HG02840 (cell line): ENCODE measurements around the gene FMO5.

Source experiments
- ATAC-seq: cut with Tn5 transposase; IDR thresholded peaks from one replicate; pipeline ENCODE4 v1.9.1; 2021; ENCODE audit warnings: mild to moderate bottlenecking, moderate library complexity, moderate number of reproducible peaks; ENCODE audit not compliant: unreplicated experiment, low FRiP score

FMO5 gene

DNA sequence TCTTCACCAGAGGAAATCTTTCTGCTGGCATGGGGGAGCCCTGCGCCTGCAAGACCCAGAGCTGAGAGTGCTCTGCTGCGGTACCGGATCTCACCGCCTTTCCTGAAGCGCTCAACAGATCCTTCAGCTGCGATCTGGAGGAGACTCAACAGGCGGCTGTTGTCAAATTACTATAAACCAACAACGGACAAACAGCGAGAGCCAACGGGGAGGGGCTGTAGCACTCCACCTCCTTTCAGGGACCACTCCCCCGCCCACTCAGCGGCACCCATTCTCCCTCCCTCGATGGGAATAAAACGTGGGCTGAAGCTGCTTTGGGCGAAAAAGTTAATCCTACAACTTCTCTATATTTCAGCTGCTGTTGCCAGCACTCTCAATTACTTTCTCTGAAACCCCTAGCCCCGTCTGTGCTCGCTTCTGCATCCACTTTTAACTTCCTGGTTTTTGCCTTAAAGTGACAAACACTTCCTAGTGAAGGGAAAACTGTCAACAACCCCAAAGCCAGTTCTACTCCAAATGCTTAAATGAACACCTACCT is at the start of gene FMO5:
FMO5 (minus strand) TSS at position 147 of the 538 bp plus-strand sequence. CDS start 310 bp downstream, outside the sequence.
- no peak for ATAC-seq

DNA sequence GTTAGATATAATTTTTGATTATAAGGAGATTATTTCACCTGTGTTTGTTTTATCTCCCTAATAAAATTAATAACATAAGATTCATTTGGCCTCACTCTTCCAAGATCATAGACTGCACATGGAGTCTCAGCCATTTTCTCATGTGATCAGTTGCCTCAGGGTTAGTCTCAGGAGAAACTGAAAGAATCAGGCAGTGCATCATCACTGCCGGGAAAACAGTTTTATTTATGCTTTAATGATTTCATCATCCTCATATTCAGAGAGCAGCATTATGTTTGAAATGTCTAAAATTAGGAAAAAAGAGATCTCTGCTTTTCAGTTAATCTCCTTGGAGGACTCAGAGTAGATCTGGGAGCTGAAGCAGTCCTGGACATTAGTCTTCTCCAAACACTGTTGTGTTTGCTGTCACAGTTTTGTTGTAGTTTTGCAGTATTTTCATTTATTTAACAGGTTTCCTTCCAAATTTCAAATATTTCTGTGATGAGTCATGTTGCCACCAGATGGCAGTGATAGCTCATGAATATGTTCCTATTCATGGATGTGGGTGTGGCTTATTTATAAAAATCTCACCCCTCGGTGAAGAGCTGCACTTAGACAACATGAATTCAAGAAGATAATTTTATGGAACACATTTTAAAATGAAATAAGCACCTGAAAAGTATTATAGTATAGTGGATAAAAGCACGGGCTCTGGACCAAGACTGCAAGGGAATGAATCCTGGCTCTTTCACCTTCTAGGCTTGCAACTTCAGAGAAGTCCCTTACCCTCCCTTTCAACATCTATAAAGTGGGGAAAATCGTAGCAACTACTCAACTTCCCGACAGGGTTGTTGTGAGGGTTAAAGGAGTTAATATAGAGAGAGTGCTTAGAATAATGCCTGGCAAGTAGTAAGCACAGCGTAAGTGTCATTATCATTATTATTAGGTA is 48.5 kb upstream of the FMO5 start:
- no peak for ATAC-seq

DNA sequence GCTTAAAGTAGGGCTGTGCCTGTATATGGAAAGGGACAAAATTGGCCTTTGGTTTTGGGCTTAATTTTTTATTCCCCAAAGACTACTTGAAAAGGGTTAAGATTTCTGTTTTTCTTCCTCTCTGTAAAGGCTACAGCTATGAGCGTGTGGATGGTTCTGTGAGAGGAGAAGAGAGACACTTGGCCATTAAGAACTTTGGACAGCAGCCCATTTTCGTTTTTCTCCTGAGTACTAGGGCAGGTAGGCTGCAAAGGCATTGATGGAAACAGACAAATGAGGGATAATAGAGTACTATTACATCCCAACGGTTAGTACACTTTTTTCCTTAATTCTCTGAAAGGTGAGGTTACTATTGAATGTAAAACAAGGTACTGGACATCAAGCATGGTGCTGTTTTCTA is 46.9 kb upstream of the FMO5 start:
- ATAC-seq = no peak

DNA sequence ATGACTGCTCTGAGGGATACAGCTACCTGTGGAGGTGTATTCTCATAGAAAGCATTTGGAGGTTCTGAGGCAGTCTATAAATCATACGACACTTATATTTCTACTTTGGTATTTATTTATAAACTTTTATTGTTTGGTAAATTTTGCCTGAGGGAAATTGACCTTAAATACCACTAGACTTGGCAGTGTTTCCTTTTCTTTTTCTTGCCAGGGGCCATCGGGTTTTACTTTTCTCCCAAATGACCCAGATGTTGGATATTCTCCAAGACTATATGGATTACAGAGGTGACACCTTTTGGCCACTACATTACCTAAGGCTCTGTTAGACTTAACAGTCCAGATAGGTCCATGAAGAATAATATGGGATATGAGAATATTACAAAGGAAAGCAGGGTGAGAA is 45.6 kb upstream of the FMO5 start:
- no peak for ATAC-seq

GRCh38 chr1:147267711-147268110 is 42.6 kb upstream of the FMO5 start:
- no peak for ATAC-seq

DNA sequence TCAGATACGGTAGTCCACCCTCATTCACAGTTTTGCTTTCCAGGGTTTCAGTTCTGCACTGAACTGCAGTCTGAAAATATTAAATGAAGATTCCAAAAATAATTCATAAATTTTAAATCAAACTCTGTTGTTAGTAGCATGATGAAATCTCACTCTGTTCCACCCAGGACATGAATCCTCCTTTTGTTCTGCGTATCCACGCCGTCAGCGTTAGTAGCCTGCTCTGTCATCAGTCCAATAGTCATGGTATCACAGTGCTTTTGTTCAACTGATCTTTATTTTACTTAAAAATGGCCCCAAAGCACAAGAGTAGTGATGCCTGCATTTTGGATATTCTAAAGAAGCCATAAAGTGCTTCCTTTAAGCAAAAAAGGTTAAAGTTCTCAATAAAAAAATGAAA is 41.2 kb upstream of the FMO5 start:
- ATAC-seq = no peak

DNA sequence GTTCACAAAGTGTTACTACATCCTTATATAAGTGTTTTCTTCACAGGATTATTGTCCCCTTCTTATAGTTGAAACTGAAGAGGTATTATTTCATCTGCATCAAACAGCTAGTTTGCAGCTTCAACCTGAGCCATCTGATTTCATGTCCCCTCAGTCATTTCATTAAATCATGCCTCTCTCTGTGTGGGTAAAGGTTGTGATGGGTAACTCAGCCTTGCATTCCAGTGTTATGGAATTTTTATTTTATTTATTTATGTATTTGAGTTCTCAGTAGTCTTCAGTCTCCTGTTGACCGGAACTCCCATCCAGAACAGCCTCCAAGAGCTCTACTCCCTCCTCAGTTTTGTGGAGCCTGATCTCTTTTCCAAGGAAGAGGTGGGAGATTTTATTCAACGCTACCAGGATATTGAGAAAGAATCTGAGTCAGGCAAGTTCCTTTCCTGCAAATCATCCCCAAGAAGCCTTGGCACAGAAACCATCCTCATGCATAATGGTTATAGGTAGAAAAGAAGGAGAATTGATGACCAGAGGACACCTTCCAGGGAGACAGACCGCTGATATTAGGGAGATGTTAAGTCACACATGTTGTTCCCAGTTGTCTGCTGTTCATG is 39.1 kb upstream of the FMO5 start:
- no peak for ATAC-seq

DNA sequence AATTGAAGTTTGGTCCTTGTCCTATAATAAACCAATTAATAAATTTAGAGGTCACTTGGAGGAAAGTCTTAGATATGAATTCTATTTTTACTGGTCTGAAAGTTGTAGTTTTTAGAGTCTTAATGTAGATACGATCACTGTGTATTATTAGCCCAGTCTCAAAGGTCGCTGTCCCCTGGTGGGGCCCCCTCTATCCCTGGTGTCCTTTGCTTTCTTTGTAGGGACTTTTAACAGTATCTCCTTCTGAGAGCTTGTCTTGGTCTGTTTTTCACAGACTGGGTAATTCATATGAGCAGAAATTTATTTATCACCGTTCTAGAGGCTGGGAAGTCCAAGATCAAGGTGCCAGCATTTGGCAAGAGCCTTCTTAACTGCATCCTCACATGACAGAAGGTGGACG is 35.8 kb upstream of the FMO5 start:
- ATAC-seq = no peak

- ATAC-seq = no peak
Measured at GRCh38 chr1:147252540-147252939, 27.4 kb upstream of the FMO5 start.

DNA sequence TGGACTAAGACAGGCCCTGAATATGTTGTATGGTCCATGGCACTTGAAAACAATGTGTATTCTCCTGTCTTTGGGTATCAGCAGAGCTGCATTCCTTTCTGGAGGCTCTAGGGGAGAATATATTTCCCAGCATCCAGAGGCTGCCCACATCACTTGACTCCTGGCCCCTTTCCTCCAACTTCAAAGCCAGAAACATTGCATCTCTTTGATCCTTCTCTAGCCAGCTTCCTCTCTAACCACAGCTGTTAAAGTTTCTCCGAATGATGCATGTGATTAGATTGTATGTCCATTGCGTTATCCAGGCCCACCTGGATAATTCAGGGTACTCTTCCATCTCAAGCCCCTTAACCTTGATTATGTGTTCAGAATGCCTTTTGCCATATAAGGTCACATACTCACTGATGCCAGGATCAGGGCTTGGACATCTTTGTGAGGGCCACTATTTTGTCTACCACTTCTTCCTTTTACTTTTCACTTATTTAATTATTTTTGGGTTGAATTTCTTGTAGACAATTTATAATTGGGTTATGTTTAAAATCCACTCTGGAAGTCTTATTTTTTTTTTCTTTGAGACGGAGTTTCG is 22.6 kb upstream of the FMO5 start:
- ATAC-seq = no peak

GRCh38 chr1:147246910-147247655 is 21.9 kb upstream of the FMO5 start:
- ATAC-seq = no peak

- no peak for ATAC-seq
Measured at GRCh38 chr1:147246044-147246690, 21.0 kb upstream of the FMO5 start.

GRCh38 chr1:147245586-147246021 is 20.5 kb upstream of the FMO5 start:
- ATAC-seq = no peak

- ATAC-seq = no peak
Measured at GRCh38 chr1:147245129-147245528, 20.0 kb upstream of the FMO5 start.

DNA sequence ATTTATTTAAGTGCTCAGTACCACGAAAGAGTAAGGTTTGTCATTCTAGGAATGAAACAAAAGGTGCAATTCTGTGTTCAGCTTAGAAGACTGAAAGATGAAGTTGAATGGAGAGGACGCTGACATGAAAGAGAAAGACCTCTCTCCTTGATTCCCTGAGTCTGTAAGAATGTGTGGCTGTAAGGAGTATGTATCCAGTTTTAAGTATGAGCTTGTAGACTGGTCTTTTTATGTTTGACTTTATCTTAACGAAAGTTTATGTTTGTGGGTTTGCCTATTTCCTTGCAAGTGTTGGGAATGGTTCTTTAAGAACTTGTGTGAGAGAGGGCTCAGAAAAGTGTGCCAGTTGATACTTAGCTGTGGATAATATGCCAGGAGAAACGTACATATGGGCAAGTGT is 18.7 kb upstream of the FMO5 start:
- ATAC-seq = no peak

DNA sequence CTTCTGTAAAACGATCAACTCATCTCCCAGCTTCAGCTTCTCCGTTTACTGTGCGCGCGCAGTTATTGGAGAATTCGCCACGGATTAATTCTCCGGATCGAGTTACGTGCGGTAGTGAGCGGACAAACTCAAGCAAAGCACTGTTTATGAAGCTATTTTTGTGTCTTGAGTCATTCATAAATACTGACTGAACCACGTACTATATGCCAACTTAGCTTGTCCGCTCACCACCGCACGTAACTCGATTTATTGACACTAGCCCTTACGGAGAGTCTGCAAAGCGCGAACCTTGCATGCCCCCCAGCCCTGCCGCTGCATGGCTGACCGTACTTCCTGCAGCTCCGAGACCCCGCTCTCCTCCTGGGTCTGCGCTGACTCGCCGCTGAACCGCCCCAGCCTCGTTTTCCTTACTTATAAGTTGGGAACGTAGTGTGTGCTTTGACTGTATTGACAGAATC is 18.1 kb upstream of the FMO5 start:
- peak; percentile 20 for ATAC-seq

GRCh38 chr1:147242449-147243227 is 17.5 kb upstream of the FMO5 start, which contains the start of gene CHD1L:
Gene CHD1L (plus strand): TSS chr1:147242684. CDS start chr1:147242704, 20 bp downstream.
- peak; percentile 84 for ATAC-seq

GRCh38 chr1:147241934-147242448 is 16.9 kb upstream of the FMO5 start:
- no peak for ATAC-seq
